Neutrophil (primary cell): ENCODE measurements around the gene RPTOR.

Experiments
- H3K27ac ChIP-seq: fragments of 200-600 bp; sonication (generic); 2 replicates; pipeline ENCODE4 v1.5.1; 2016; ENCODE audit warnings: mild to moderate bottlenecking, moderate library complexity
- H3K27me3 ChIP-seq: fragments of 200-600 bp; sonication (generic); 2 replicates; pipeline ENCODE4 v1.6.0; 2016; ENCODE audit warnings: mild to moderate bottlenecking
- H3K36me3 ChIP-seq: fragments of 200-600 bp; sonication (generic); 2 replicates; pipeline ENCODE4 v1.5.1; 2017
- H3K4me1 ChIP-seq, 2 experiments: fragments of 200-600 bp in 1 of 2; sonication (generic) in 1 of 2; 1 replicate in 1 of 2; 2 replicates in 1 of 2; pipeline versions ENCODE4 v1.5.1 to v1.6.1; 2013 to 2016; ENCODE audit warnings: low read depth in 1 of 2, low read length in 1 of 2, mild to moderate bottlenecking in 1 of 2, moderate library complexity in 1 of 2; ENCODE audit not compliant: control insufficient read depth in 1 of 2, insufficient read depth in 1 of 2
- H3K4me3 ChIP-seq, 2 experiments: fragments of 200-600 bp in 1 of 2; sonication (generic) in 1 of 2; 1 replicate in 1 of 2; 2 replicates in 1 of 2; pipeline ENCODE4 v1.5.1; 2013 to 2016; ENCODE audit warnings: low read depth in 1 of 2, low read length in 1 of 2, mild to moderate bottlenecking in 1 of 2, moderate library complexity in 1 of 2
- H3K9me3 ChIP-seq: fragments of 200-600 bp; sonication (generic); 2 replicates; pipeline ENCODE4 v1.5.1; 2016
- TF ChIP-seq, protein P1 (sequence below): fragments of 200-600 bp; sonication (generic); IDR thresholded peaks from 2 replicates; pipeline ENCODE4 v1.5.1; 2016; ENCODE audit warnings: antibody characterized with exemption

RPTOR gene

DNA sequence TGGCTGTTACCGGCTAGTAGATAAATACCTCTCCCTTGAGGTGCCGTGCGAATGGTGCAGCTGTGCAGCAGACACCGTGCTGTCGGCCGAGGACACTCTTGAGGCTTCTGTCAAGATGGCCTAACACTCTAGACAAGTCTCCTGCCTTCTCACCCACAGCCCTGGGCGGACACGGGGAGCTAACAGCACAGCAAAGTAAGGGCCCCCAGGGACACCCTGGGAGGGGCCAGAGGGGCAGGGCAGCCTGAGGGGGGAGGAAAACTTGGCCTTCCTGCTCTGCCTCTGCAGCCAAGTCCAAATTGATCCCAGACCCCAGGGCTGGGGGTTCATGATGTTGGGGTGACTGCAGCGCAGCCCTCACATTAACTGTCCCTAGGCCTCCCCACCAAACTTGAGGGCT, 210.2 kb downstream of the RPTOR start:
- no peaks in the 10 kb centered on the region for H3K9me3 ChIP-seq
- TF ChIP-seq, protein P1, sequence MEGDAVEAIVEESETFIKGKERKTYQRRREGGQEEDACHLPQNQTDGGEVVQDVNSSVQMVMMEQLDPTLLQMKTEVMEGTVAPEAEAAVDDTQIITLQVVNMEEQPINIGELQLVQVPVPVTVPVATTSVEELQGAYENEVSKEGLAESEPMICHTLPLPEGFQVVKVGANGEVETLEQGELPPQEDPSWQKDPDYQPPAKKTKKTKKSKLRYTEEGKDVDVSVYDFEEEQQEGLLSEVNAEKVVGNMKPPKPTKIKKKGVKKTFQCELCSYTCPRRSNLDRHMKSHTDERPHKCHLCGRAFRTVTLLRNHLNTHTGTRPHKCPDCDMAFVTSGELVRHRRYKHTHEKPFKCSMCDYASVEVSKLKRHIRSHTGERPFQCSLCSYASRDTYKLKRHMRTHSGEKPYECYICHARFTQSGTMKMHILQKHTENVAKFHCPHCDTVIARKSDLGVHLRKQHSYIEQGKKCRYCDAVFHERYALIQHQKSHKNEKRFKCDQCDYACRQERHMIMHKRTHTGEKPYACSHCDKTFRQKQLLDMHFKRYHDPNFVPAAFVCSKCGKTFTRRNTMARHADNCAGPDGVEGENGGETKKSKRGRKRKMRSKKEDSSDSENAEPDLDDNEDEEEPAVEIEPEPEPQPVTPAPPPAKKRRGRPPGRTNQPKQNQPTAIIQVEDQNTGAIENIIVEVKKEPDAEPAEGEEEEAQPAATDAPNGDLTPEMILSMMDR = no peak
- H3K27ac ChIP-seq = no peak overlapping the region
- H3K27me3 ChIP-seq = no peaks in the 10 kb centered on the region
- no peak overlapping the region for H3K4me3 ChIP-seq
- no peaks in the 10 kb centered on the region for H3K36me3 ChIP-seq
- H3K4me1 ChIP-seq = peaks cover 9 to 14% of the 10 kb centered on the region in 2 experiments

DNA sequence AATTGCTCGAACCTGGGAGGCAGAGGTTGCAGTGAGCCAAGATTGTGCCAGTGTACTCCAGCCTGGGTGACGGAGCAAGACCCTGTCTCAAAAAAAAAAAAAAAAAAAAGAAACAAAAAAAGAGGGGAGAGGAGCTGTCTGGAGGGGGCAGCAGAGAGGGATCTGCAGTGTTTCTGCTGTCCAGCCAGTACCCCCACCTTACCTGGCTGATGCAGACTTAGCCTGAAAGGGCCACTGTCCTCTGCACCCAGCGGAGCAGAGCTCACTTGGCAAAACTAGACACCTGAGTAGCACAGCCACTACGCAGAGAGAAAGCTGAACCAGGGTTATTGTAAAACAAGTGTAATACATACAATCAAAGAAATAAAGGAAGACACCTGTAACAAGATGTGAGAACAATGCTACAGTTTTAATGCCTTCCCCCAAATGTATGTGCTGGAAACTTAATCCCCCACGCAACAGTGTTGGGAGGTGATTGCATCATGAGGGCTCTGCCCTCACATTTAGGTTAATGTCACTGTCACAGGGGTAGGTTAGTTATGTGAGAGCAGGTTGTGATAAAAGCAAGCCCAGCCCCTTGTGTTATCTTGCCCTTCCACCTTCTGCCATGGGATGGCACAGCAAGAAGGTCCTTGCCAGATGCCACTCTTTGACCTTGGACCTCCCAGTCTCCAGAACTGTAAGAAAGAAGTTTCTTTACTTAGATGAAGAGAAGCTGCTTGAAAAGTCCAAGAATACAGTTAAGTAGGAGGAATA, 211.2 kb downstream of the RPTOR start:
- Histone ChIP-seq H3K36me3 (no peaks in the 10 kb centered on the region), H3K4me1 (peaks cover 9 to 13% of the 10 kb centered on the region in 2 experiments), H3K27ac (no peak overlapping the region), H3K9me3 (no peaks in the 10 kb centered on the region), H3K4me3 (no peak overlapping the region), H3K27me3 (no peaks in the 10 kb centered on the region)
- TF ChIP-seq, protein P1 = no peak

DNA sequence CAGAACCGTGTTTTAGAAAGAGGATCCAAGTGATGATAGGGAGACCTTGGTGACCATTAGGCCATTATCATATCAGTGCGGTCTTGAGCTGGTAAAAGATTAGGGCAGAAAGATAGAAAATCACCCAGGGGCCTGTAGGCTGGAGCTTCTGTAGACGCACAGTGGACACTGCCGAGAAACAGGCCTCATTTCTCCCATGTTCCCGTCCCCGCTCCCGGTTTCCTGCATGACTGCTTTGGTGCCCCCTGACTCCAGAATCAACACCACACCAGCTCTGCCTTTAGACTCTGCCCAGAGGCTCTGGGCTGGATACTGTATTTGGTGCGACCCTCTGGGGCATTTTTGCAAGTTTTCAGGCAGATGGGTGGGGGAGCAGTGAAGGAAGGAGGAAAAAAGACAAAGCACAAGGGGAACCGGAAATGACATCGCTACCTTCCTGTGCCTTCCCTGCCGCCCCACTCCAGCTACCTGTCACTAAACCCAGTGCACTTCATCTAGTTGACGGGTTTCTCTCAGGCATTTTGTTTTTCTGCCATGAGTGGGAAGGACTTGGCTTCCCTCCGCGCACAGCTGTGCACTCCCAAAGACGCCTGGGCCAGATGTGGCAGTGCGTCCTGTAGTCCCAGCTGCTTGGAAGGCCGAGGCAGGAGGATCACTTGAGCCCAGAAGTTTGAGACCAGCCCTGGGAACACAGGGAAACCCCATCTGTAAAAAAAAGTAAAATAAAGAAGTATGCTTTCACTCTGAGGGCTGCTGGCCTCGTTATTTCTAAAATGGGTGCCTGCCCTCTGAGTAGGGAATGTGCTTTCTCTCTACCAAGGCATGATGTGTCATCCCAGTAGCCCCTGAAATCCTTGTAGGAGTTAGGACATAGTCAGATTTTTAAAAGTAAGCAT, 214.1 kb downstream of the RPTOR start:
- no peak overlapping the region for H3K4me3 ChIP-seq
- H3K27ac ChIP-seq = no peak overlapping the region
- peaks cover 17 to 22% of the 10 kb centered on the region in 2 experiments for H3K4me1 ChIP-seq
- H3K27me3 ChIP-seq = no peaks in the 10 kb centered on the region
- H3K9me3 ChIP-seq = no peaks in the 10 kb centered on the region
- no peaks in the 10 kb centered on the region for H3K36me3 ChIP-seq
- TF ChIP-seq, protein P1 = no peak

DNA sequence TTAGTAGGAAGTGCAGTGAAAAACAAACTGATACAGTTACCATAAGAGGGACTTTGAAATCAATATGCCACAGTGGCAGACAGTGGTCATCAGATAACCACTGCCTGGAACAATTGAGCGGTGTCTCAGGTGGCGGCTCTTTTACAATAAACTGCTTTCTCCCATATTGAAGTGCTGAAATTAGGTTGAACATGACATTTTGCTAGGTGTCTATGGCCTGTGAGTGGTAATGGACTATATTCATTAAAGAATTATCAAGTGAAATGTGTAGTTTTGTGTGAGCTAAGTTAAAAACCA, 214.7 kb downstream of the RPTOR start:
- H3K36me3 ChIP-seq = no peaks in the 10 kb centered on the region
- no peaks in the 10 kb centered on the region for H3K9me3 ChIP-seq
- no peak overlapping the region for H3K4me3 ChIP-seq
- TF ChIP-seq, protein P1 = no peak
- H3K27ac ChIP-seq = no peak overlapping the region
- H3K4me1 ChIP-seq = peaks cover 17 to 22% of the 10 kb centered on the region in 2 experiments
- H3K27me3 ChIP-seq = no peaks in the 10 kb centered on the region

DNA sequence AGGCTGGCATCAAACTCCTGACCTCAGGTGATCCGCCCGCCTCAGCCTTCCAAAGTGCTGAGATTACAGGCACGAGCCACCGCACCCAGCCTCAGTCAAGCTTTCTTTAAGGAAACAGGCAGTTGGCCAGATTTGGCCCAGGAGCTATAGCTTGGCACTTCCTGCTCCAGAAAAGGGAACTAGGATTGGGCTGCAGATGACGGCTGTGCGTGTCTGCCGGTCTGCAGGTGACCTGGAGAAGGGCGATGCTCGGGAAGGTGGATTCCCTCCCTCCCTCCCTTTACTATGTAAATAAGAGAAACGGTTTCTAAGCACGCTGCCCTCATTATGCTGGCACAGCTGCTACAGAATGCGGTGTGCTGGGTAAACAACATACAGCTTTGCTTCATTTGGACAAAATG, 215.9 kb downstream of the RPTOR start:
- Histone ChIP-seq H3K4me1 (peaks cover 26 to 31% of the 10 kb centered on the region in 2 experiments), H3K36me3 (no peaks in the 10 kb centered on the region), H3K9me3 (no peaks in the 10 kb centered on the region), H3K27me3 (no peaks in the 10 kb centered on the region), H3K4me3 (no peak overlapping the region), H3K27ac (no peak overlapping the region)
- TF ChIP-seq, protein P1 = no peak
